Gastroesophageal sphincter (tissue), 4 donors: ENCODE results near the gene CRYGN. TPM values are rescaled to one million over a fixed set of nuclear protein-coding genes. Genes with fewer than 3 reads are reported as not detected.

ENCODE experiments used
- ATAC-seq: fragments of 150-250 bp; one replicate; pipeline ENCODE4 v1.9.1; 2016; ENCODE audit warnings: mild to moderate bottlenecking, moderate library complexity
- H3K27ac ChIP-seq, 4 donors: fragments of 200-600 bp; sonication (generic) in 3 of 4; 1 replicate in 3 of 4; 2 replicates in 1 of 4; pipeline ENCODE4 v1.5.1; 2016 to 2019
- H3K27me3 ChIP-seq: fragments of 200-600 bp; sonication (generic); one replicate; pipeline ENCODE4 v1.5.1; 2019
- H3K36me3 ChIP-seq, 2 donors: fragments of 200-600 bp; sonication (generic); one replicate each; pipeline ENCODE4 v1.5.1; 2019; ENCODE audit warnings: control low read depth in 1 of 2
- H3K4me1 ChIP-seq, 3 donors: fragments of 200-600 bp; sonication (generic); 1 replicate in 2 of 3; 2 replicates in 1 of 3; pipeline ENCODE4 v1.5.1; 2016 to 2019; ENCODE audit warnings: control low read depth in 2 of 3
- H3K4me3 ChIP-seq, 2 donors: fragments of 200-600 bp; sonication (generic); one replicate each; pipeline ENCODE4 v1.5.1; 2019; ENCODE audit warnings: mild to moderate bottlenecking in 1 of 2, moderate library complexity in 1 of 2
- H3K9me3 ChIP-seq, 3 donors: fragments of 200-600 bp; sonication (generic); one replicate each; pipeline ENCODE4 v1.5.1; 2017 to 2019; ENCODE audit warnings: control low read depth in 2 of 3
- EP300 ChIP-seq: sonication (generic); formaldehyde crosslinking; IDR thresholded peaks from one replicate; pipeline ENCODE4 v1.6.1; 2017; ENCODE audit warnings: antibody characterized with exemption, mild to moderate bottlenecking
- POLR2A ChIP-seq, 2 donors: fragments of 450-650 bp; IDR thresholded peaks; one replicate each; pipeline ENCODE4 v1.6.1; 2017; ENCODE audit warnings: antibody characterized with exemption in 2 of 2, mild to moderate bottlenecking in 2 of 2, moderate library complexity in 1 of 2
- POLR2AphosphoS5 ChIP-seq: sonication (generic); formaldehyde crosslinking; IDR thresholded peaks from one replicate; pipeline ENCODE4 v1.6.1; 2017; ENCODE audit warnings: antibody characterized with exemption
- WGBS, 2 donors: methylation state at CpG; one replicate each; pipeline ENCODE4 v1.1.5; 2018; ENCODE audit warnings: low coverage in 1 of 2; 5-methylcytosine and 5-hydroxymethylcytosine counted together
- total RNA-seq, 4 donors: library from RNA; depleted of rRNA; stranded (reverse); fragments of >200 nt; gene quantifications; one replicate each; pipeline ENCODE4 v1.1.0, GENCODE V29; 2016
- TF ChIP-seq, protein P1 (sequence below), 4 experiments: fragments of 200-600 bp in 2 of 4; fragments of 450-650 bp in 2 of 4; sonication (generic) in 1 of 4; IDR thresholded peaks; one replicate each; pipeline ENCODE4 v1.5.1; 2017 to 2019; ENCODE audit warnings: antibody characterized with exemption in 4 of 4, mild to moderate bottlenecking in 2 of 4, moderate library complexity in 2 of 4

The CRYGN gene
- total RNA-seq, 4 donors from 2014 or later, result 0.27 to 4.4 TPM; not detected in 2

DNA sequence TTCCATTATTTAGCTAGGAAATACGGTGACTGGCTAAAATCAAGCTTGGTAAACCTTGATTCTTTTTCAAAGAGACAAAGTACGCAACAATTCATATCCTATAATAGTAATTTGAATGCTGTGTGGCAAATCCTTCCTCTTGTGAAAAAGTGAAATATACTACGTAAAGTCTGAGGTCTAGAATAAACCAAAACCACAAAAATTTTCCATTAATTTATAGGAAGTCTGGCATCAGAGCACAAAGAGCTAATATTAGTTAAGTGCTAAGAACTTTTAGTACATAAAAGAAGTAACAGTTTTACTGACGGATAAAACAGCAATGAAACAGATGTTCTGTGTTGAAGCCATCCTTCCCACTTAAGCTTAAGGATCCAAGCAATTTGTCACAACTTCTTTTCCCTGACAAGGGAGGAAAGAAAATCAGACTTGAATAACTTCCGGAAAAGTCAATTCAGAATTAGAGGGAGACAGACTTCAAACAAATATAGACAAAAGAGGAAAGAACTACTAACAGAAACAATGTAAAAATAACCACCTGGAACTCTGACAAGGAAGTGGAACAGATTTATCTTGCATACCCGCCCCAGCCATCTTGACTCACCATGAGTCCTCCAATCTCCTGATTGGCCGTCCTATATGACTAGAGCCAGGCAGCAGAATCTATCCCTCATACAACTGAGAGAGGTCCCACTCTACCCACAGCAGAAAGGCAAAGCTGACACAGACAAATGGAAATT is 45.2 kb upstream of the CRYGN start:
- no peak for ATAC-seq
- H3K4me3 ChIP-seq, result no peak overlapping the region
- no peaks in the 10 kb centered on the region for H3K9me3 ChIP-seq
- H3K27me3 ChIP-seq, result no peaks in the 10 kb centered on the region
- H3K36me3 ChIP-seq, result peaks cover 0 to 75% of the 10 kb centered on the region in 2 donors
- peaks cover 9 to 82% (median 26%) of the 10 kb centered on the region in 3 donors for H3K4me1 ChIP-seq
- 33 to 40% methylated on average over 6 to 7 of the region's 7 CpGs for WGBS, 2 donors
- TF ChIP-seq POLR2AphosphoS5 (peak; percentile 6), POLR2A (IDR thresholded peaks at IDR 0.05) (no peak), EP300 (no peak)
- TF ChIP-seq, protein P1, sequence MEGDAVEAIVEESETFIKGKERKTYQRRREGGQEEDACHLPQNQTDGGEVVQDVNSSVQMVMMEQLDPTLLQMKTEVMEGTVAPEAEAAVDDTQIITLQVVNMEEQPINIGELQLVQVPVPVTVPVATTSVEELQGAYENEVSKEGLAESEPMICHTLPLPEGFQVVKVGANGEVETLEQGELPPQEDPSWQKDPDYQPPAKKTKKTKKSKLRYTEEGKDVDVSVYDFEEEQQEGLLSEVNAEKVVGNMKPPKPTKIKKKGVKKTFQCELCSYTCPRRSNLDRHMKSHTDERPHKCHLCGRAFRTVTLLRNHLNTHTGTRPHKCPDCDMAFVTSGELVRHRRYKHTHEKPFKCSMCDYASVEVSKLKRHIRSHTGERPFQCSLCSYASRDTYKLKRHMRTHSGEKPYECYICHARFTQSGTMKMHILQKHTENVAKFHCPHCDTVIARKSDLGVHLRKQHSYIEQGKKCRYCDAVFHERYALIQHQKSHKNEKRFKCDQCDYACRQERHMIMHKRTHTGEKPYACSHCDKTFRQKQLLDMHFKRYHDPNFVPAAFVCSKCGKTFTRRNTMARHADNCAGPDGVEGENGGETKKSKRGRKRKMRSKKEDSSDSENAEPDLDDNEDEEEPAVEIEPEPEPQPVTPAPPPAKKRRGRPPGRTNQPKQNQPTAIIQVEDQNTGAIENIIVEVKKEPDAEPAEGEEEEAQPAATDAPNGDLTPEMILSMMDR (IDR thresholded peaks at IDR 0.05), result no peak
- peak overlapping the region; percentile 23 to 66 (median 40) for H3K27ac ChIP-seq

GRCh38 chr7:151483711-151483983 is 43.7 kb upstream of the CRYGN start:
- peaks cover 6 to 72% (median 22%) of the 10 kb centered on the region in 3 donors for H3K4me1 ChIP-seq
- no peaks in the 10 kb centered on the region for H3K9me3 ChIP-seq
- ATAC-seq, result no peak
- no peaks in the 10 kb centered on the region for H3K27me3 ChIP-seq
- WGBS, 2 donors, result 90 to 92% methylated on average over 1 of the region's 1 CpG
- TF ChIP-seq, protein P1 (IDR thresholded peaks at IDR 0.05), result no peak
- TF ChIP-seq POLR2AphosphoS5 (no peak), EP300 (no peak), POLR2A (IDR thresholded peaks at IDR 0.05) (no peak)
- peaks cover 0 to 67% of the 10 kb centered on the region in 2 donors for H3K36me3 ChIP-seq
- no peak overlapping the region for H3K4me3 ChIP-seq
- H3K27ac ChIP-seq, result peak overlapping the region in 1 of 4 donors; percentile 48

- peak overlapping the region in 3 of 4 donors; percentile 6 to 48 (median 22) for H3K27ac ChIP-seq
- H3K4me1 ChIP-seq, result peaks cover 6 to 77% (median 22%) of the 10 kb centered on the region in 3 donors
- TF ChIP-seq EP300, result no peak
- no peak for TF ChIP-seq POLR2A (IDR thresholded peaks at IDR 0.05)
- TF ChIP-seq, protein P1 (IDR thresholded peaks at IDR 0.05), result no peak
- TF ChIP-seq POLR2AphosphoS5, result no peak
- ATAC-seq, result no peak
- H3K27me3 ChIP-seq, result no peaks in the 10 kb centered on the region
- no peak overlapping the region for H3K4me3 ChIP-seq
- H3K36me3 ChIP-seq, result peaks cover 0 to 65% of the 10 kb centered on the region in 2 donors
- 76 to 100% methylated on average over 2 to 7 of the region's 8 CpGs for WGBS, 2 donors
- H3K9me3 ChIP-seq, result no peaks in the 10 kb centered on the region
Observed at GRCh38 chr7:151482883-151483710, 43.2 kb upstream of the CRYGN start.

DNA sequence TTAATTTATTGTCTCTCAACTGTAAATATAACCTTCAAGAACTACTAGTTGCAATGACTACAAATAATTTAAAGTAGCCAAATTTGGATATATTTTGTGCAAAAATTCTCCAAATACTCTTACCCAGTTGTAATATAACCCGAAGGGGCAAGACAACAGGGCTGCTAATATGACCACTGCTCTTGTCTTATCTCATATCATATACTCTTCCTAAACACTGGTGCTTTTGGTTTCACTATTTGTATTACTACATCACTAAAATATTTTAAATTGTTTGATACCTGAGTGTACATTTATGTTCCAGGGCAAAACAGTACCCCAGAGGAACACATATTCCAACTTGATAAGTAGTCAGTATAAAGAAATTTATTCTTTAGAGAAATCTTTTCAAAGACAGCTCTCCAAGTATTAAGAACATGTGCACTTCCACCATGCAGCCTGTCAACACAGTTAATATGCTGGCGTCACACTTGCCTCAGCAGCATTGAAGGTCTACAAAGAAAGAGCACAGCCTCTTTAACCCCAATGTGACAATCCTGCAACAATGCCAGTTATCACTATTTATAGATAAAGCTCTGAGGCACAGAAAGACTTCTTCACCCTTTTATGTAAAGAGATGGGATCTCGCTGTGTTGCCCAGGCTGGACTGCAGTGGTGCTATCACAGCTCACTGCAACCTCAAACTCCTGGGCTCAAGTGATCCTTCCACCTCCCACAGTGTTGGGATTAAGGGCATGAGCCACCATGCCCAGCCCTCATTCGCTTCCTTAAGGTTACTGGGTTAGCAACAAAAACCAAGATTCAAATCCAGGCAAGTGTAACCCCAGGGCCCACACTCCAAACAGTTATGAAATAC is 41.9 kb upstream of the CRYGN start:
- peaks cover 10 to 77% (median 16%) of the 10 kb centered on the region in 3 donors for H3K4me1 ChIP-seq
- TF ChIP-seq, protein P1 (IDR thresholded peaks at IDR 0.05), result no peak
- TF ChIP-seq EP300 (no peak), POLR2A (IDR thresholded peaks at IDR 0.05) (no peak), POLR2AphosphoS5 (no peak)
- no peak for ATAC-seq
- H3K36me3 ChIP-seq, result peaks cover 0 to 58% of the 10 kb centered on the region in 2 donors
- no peaks in the 10 kb centered on the region for H3K27me3 ChIP-seq
- no peak overlapping the region for H3K4me3 ChIP-seq
- peak overlapping the region in 2 of 4 donors; percentile 27 to 48 for H3K27ac ChIP-seq
- no peaks in the 10 kb centered on the region for H3K9me3 ChIP-seq
- WGBS, 2 donors, result 84 to 89% methylated on average over 1 to 3 of the region's 4 CpGs
